ENCODE measurements around the gene TSPOAP1. TPM values are rescaled to one million over a fixed set of nuclear protein-coding genes. Genes with fewer than 3 reads are reported as not detected.

The TSPOAP1 gene
- total RNA-seq, 1 experiment from 2014 or later = 6.0 TPM

DNA sequence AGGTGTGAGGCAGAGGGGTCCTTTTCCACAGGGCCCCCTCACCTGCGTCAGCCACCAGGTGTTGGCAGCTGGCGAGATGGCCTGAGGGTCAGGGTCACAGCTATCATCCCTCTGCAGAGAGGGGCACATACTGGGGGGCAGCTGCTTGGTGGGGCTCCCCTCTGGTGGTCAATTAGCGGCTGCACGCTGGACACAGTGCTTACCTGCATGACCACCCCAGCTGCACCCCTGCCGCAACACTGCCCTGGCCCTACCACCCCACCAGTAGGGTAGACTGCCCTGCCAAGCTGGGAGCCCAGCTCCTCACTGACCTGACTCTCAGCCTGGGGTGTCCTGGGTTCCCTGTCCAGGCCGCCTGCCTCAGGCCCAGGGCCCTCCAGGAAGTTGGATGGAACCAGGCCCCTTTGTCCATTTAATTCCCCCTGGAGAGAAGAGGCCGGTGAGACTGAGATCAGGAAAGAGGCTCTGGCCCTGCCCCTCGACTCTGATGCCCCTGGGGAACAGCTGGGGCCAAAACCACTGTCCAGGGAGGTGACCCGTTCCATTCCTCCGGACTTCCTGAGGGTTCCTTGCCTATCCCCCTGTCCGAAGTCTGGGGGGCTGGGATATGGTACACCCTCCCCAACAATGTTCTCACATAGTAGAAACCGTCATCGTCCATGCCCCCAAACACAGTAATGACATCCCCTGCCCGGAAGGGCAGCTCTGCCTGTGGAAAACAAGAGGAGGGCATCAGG lies 23.7 kb downstream of the TSPOAP1 start:
- H3K27me3 ChIP-seq (replicated peaks; ENCODE audit: control insufficient read depth, insufficient read depth, low read length) = no peaks in the 10 kb centered on the region
- POLR2A ChIA-PET = no interaction called here
- no peaks in the 10 kb centered on the region for H3K4me1 ChIP-seq
- H3K36me3 ChIP-seq (ENCODE audit: control insufficient read depth, insufficient read depth, low read length) = no peaks in the 10 kb centered on the region
- H3K9me3 Mint-ChIP-seq (ENCODE audit: unreplicated experiment) = no peaks in the 10 kb centered on the region
- no peak overlapping the region for H3K4me3 Mint-ChIP-seq (ENCODE audit: unreplicated experiment)
- no peaks in the 10 kb centered on the region for H3K9me3 ChIP-seq
- TF ChIP-seq, protein P1, sequence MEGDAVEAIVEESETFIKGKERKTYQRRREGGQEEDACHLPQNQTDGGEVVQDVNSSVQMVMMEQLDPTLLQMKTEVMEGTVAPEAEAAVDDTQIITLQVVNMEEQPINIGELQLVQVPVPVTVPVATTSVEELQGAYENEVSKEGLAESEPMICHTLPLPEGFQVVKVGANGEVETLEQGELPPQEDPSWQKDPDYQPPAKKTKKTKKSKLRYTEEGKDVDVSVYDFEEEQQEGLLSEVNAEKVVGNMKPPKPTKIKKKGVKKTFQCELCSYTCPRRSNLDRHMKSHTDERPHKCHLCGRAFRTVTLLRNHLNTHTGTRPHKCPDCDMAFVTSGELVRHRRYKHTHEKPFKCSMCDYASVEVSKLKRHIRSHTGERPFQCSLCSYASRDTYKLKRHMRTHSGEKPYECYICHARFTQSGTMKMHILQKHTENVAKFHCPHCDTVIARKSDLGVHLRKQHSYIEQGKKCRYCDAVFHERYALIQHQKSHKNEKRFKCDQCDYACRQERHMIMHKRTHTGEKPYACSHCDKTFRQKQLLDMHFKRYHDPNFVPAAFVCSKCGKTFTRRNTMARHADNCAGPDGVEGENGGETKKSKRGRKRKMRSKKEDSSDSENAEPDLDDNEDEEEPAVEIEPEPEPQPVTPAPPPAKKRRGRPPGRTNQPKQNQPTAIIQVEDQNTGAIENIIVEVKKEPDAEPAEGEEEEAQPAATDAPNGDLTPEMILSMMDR (IDR thresholded peaks at IDR 0.05; ENCODE audit: insufficient read depth in 1 of 2, low read depth in 1 of 2, low read length in 1 of 2, severe bottlenecking in 1 of 2, unreplicated experiment in 1 of 2) = no peak
- DNase-seq = no peak
- H3K4me3 ChIP-seq (ENCODE audit: low read depth, low read length) = no peak overlapping the region
- no peaks in the 10 kb centered on the region for H3K27me3 Mint-ChIP-seq (ENCODE audit: insufficient read depth, unreplicated experiment)
- no TSS peak for BruUV-seq (replicated peaks)
- H3K36me3 Mint-ChIP-seq (ENCODE audit: insufficient read depth, unreplicated experiment) = no peaks in the 10 kb centered on the region
- peaks cover 5% of the 10 kb centered on the region for H3K4me1 Mint-ChIP-seq (ENCODE audit: low read depth, unreplicated experiment)
- H3K27ac Mint-ChIP-seq (ENCODE audit: unreplicated experiment) = no peak overlapping the region
- CTCF ChIA-PET = interaction anchor here (0.8 to 2.1 kb wide), 5 partner anchors 11 to 135 kb away, joined by 3 to 11 read pairs (median 5); partner anchors contain the start of genes MPO and RNF43
- intact Hi-C loops (cut with micrococcal nuclease; ENCODE audit: unreplicated experiment) = loop anchor here (1.0 kb wide), 1 partner anchor 142 kb away; no protein-coding TSS in a partner anchor

DNA sequence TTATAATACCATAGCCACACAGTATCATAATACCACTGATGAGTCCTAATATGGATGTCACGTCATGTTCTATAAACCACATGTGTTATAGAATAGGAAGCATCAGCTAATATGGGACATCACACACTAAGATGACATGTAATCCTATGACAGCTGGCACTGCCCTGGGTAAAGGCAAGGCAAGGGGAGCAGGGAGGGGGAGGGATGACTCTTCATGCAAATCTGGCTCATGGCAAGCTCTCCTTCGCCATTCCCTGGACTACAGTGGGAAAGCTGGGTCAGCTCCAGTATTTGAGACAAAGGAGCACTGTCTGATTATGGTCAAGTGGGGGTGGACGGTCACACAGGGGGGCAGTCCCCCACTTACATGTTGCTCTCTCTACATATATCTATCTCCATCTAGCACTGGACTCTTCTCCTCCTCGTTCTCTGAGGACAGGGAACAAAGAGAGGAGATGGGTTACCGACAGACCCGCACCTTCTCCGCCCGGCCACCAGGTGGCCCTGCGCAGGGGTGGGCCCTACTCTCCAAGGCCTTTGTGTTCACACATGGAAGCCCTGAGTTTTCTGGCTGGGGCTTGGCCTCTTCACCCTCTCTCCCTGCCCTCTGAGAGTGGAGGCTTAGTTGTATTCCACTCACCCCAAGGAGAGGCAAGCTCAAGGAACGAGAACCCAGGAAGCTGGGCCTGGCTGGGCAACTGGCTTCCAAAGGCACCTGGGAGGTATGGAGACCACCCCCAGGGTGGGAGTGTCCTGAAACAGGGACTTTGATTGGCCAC lies 24.4 kb downstream of the TSPOAP1 start:
- no peaks in the 10 kb centered on the region for H3K36me3 Mint-ChIP-seq (ENCODE audit: insufficient read depth, unreplicated experiment)
- ChIA-PET CTCF (interaction anchor here (0.7 to 2.1 kb wide), 6 partner anchors 12 to 113 kb away, joined by 3 to 8 read pairs (median 3); partner anchors contain the start of gene RNF43), POLR2A (no interaction called here)
- no peak overlapping the region for H3K4me3 Mint-ChIP-seq (ENCODE audit: unreplicated experiment)
- BruUV-seq (replicated peaks) = no TSS peak
- no peak overlapping the region for H3K4me3 ChIP-seq (ENCODE audit: low read depth, low read length)
- H3K27me3 Mint-ChIP-seq (ENCODE audit: insufficient read depth, unreplicated experiment) = no peaks in the 10 kb centered on the region
- no peaks in the 10 kb centered on the region for H3K27me3 ChIP-seq (replicated peaks; ENCODE audit: control insufficient read depth, insufficient read depth, low read length)
- no peaks in the 10 kb centered on the region for H3K36me3 ChIP-seq (ENCODE audit: control insufficient read depth, insufficient read depth, low read length)
- no peaks in the 10 kb centered on the region for H3K4me1 ChIP-seq
- no peak overlapping the region for H3K27ac Mint-ChIP-seq (ENCODE audit: unreplicated experiment)
- DNase-seq = peak; percentile 69 to 76
- TF ChIP-seq, protein P1 (IDR thresholded peaks at IDR 0.05; ENCODE audit: insufficient read depth in 1 of 2, low read depth in 1 of 2, low read length in 1 of 2, severe bottlenecking in 1 of 2, unreplicated experiment in 1 of 2) = peak; percentile 85 to 91
- intact Hi-C loops (cut with micrococcal nuclease; ENCODE audit: unreplicated experiment) = loop anchor here (1.0 kb wide), 1 partner anchor 143 kb away; no protein-coding TSS in a partner anchor
- H3K9me3 ChIP-seq = no peaks in the 10 kb centered on the region
- peaks cover 5% of the 10 kb centered on the region for H3K4me1 Mint-ChIP-seq (ENCODE audit: low read depth, unreplicated experiment)
- no peaks in the 10 kb centered on the region for H3K9me3 Mint-ChIP-seq (ENCODE audit: unreplicated experiment)

DNA sequence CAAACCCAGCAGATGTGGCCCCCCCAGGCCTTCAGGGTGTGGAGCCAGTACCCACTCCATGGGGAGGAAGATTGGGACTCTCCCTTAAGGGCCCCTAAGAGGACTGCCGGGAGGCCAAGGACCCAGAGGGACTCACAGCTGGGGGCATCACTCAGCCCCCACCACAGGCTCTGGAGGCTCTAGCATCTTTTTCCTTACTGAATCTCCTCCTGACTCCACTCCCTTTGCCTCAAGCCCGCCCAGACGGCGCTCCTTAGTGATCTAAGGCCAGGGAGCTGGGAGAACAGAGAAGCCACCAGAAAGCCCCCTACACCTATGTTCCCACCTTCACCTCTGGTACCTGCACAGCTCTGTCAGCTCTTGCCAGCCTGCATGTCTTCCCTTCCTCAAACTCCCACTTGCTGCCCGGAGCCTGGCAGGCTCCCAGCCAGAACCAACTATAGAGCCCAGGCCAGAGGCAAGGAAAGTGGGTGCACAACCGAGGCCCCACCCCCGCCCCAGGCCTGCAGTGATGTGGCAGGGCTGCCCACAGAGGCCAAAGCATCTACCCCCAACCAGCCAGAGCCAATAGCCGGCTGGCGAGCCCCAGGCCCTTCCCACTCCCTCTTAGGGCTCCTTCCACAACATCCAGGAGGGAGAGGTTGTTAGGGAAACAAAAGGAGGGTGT lies 25.5 kb downstream of the TSPOAP1 start:
- Mint-ChIP-seq H3K27ac (ENCODE audit: unreplicated experiment) (no peak overlapping the region), H3K9me3 (ENCODE audit: unreplicated experiment) (no peaks in the 10 kb centered on the region), H3K27me3 (ENCODE audit: insufficient read depth, unreplicated experiment) (no peaks in the 10 kb centered on the region), H3K36me3 (ENCODE audit: insufficient read depth, unreplicated experiment) (no peaks in the 10 kb centered on the region), H3K4me1 (ENCODE audit: low read depth, unreplicated experiment) (peaks cover 5% of the 10 kb centered on the region), H3K4me3 (ENCODE audit: unreplicated experiment) (no peak overlapping the region)
- H3K4me1 ChIP-seq = no peaks in the 10 kb centered on the region
- POLR2A ChIA-PET = no interaction called here
- H3K9me3 ChIP-seq = no peaks in the 10 kb centered on the region
- no peaks in the 10 kb centered on the region for H3K36me3 ChIP-seq (ENCODE audit: control insufficient read depth, insufficient read depth, low read length)
- TF ChIP-seq, protein P1 (IDR thresholded peaks at IDR 0.05; ENCODE audit: insufficient read depth in 1 of 2, low read depth in 1 of 2, low read length in 1 of 2, severe bottlenecking in 1 of 2, unreplicated experiment in 1 of 2) = no peak
- no peak for DNase-seq
- no peaks in the 10 kb centered on the region for H3K27me3 ChIP-seq (replicated peaks; ENCODE audit: control insufficient read depth, insufficient read depth, low read length)
- intact Hi-C loops (cut with micrococcal nuclease; ENCODE audit: unreplicated experiment) = no loop called here
- no peak overlapping the region for H3K4me3 ChIP-seq (ENCODE audit: low read depth, low read length)
- CTCF ChIA-PET = interaction anchor here (1.2 to 1.6 kb wide), 2 partner anchors 12 to 14 kb away, joined by 3 to 5 read pairs; no protein-coding TSS in a partner anchor
- no TSS peak for BruUV-seq (replicated peaks)
